Raji (cell line): ENCODE results near the gene PLCL2.

Experiments used
- POLR2A ChIP-seq: IDR thresholded peaks from 2 replicates; pipeline ENCODE4 v1.6.1; 2011; ENCODE audit warnings: low read depth, low read length, control low read depth; ENCODE audit not compliant: insufficient read depth

PLCL2 gene

DNA sequence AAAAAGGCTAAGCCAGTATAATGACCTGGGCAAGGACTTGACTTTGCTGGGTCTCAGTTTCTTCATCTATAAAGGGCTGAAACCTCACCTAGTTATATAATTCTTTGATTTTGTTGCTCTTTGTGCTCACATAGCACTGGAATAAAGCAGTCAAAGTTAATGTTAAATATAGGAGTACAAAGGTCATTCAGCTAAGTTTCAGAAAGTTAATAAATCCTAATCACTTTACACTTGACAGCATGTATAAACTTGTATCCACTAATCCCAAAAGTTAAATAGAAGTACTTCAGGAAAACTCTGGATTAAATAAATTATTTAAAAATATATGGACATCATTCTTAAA is 33.9 kb downstream of the PLCL2 start:
- no peak for TF ChIP-seq POLR2A

DNA sequence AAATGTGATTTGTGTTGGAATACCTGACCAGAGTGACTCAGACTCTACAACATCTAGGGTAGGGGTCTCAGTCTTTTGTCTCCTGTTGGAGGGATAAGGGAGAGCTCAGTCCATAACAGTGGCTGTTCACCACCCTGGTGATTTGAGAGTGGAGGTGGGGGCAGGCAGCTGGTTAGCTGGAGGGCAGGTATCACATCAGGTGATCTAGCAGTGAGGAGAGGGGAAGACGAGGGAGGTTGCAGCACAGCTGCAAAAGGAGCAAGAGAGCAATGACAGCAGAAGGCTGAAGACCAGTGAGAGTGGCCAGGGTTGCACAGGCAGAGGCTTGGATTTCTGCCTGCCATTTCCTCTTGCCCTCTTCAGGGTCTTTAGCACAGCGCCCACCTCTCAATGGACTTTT is 38.4 kb downstream of the PLCL2 start:
- TF ChIP-seq POLR2A: no peak

GRCh38 chr3:16927485-16927884 is 42.7 kb downstream of the PLCL2 start:
- no peak for TF ChIP-seq POLR2A

- TF ChIP-seq POLR2A: no peak
These were observed 43.8 kb downstream of the PLCL2 start for GRCh38 chr3:16928386-16929132.

- TF ChIP-seq POLR2A: no peak
These were observed 44.6 kb downstream of the PLCL2 start for GRCh38 chr3:16929311-16929710.

DNA sequence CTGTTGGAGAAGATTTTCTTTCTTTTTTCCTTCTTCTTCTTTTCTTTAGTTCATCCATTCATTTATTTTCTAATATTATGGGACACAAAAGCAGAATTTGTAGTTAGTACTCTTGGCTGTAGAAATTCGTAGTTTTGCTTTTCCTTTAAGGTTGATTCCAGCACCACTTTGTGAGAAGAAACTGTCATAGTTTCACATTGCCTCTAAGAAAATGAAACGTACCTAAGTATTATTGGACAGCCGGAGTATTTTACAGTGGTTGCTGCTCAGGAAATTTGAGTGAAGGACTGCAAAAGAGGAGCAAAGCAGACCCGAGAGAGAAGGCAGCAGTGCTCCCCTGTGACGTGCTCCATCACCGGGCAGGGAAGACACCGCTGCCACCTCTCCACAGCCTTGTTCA is 48.1 kb downstream of the PLCL2 start:
- no peak for TF ChIP-seq POLR2A

DNA sequence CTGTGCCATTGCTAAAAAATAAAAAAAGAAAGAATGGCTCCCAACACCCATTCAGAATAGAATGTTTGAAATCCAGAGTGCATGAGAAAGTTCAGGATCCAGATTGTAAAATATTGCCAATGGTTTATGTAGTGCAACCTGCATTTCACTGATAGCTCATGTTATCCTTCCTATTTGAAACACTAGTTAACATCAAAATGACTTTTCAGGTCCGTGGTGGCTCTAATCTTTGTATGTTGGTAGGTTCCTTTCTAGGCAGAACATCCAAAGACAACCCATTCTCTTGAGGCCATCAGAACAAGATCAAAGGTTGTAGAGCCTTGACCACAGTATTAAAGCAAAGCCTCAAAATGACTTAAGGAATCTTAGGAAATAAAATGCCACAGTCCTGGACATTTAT is 51.0 kb downstream of the PLCL2 start:
- TF ChIP-seq POLR2A: no peak

GRCh38 chr3:16936233-16936632 is 51.5 kb downstream of the PLCL2 start:
- no peak for TF ChIP-seq POLR2A

- TF ChIP-seq POLR2A: no peak
These were observed 52.0 kb downstream of the PLCL2 start for GRCh38 chr3:16936676-16937230.

GRCh38 chr3:16937326-16937845 is 52.6 kb downstream of the PLCL2 start:
- no peak for TF ChIP-seq POLR2A

DNA sequence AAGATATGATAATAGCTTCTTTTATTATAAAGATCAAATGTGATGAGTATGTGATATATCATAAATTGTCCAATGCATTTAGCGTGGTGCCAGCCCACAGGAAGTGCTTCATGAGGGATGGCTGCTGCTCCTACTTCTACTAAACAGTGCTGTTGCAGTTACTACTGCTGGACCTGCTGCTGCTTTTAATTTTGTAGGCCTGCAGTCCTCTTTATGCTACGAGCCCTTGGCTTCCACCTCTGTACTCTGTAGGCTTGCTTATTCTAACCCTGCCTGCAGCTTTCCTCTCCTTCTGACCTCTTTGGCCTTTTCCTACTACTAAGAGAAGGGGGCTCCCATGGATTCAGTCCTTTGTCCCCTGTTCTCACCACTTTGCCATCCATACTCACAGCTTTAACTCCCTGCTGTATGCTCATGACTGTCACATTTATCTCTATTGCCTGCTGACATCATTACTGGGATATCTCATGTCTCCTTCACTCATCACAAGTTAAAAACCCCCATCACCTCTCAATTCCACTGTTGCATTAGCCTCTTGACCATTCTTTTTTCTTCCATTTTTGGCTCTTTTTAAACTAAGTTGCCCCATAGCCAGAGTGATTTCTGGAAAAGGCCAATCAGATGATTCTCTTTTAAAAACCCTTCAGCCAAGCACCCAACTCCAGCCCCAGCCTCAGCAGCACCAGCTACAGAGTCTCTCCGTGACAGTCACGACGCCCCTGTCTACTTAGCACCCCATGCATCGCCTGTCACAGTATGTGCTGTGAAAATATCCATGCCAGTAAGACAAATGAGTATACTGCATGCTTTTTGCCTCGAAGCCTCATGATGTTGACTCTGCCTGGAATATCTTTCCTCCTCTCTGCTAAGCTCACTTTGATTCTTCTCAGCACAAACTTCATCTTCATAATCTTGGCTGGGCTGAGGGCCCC is 56.3 kb downstream of the PLCL2 start:
- TF ChIP-seq POLR2A: no peak

- no peak for TF ChIP-seq POLR2A
These were observed 58.2 kb downstream of the PLCL2 start for GRCh38 chr3:16942955-16943354.

DNA sequence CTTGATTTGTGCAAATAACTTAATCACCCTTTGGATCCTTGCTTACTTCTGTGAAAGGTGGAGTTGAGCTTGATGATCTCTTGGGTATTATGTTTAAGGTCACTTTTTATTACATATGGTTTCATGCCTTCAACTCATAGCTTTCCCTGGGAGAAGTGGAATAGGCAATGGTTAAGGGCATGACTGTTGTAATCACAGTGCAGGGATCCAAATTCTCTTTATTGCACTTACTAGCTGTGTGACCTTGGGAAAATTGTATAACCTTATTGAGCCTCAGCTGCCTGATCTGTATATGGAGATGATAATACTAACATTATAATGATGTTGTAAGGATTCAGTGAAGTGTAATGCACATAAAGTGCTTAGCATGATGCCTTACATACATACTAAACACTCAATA is 59.1 kb downstream of the PLCL2 start:
- no peak for TF ChIP-seq POLR2A

DNA sequence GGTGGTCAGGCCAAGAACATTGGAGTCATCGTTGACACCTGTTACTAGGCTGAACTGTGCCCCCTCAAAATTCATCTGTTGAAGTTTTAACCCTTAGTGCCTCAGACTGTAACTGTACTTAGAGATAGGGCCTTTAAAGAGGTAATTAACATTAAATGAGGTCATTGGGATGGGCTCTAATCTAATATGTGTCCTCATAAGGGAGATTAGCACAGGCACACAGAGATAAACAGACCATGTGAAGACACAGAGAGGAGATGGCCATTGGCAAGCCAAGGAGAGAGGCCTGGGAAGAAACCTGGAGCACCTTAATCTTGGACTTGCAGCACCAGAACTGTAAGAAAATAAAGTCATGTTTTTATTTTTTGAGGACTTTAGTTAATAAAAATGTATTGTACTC is 59.6 kb downstream of the PLCL2 start:
- TF ChIP-seq POLR2A: no peak

DNA sequence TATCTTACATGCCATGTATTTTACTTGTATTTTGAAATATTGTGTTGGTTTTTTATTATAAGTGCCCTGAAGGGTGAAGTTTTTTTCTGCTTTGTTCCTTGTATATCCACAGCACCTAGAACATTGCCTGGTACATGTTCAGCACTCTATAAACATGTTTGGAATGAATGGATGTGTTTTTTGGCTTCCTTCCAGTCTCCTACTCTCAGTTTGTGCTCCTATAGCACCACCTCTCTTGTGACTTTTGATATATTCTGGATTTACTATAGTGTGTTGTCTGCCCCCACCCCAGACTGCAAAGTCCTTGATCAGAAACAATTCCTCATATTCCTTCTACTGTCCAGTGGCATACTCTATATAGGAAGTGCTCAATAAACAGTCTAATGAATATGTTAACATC is 60.6 kb downstream of the PLCL2 start:
- TF ChIP-seq POLR2A: no peak

- no peak for TF ChIP-seq POLR2A
These were observed 65.5 kb downstream of the PLCL2 start for GRCh38 chr3:16950282-16950681.

DNA sequence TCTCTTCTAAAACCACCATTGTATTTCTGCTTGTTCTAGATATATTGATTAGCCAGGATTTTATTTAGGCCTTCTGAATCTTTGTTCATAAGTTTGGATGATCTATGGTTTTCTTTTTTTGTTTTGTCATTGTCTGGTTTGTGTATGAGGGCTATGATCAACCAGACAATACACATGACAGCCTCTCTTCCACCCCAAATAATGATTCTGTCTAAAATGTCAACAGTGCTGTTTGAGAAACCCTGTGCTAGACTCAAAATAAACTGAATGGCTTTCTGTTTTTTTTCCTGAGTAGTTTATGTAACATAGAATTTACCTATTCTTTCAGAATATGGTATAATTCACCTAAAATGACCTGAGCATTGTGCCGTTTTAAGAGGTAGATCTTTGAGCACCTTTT is 66.1 kb downstream of the PLCL2 start:
- no peak for TF ChIP-seq POLR2A

DNA sequence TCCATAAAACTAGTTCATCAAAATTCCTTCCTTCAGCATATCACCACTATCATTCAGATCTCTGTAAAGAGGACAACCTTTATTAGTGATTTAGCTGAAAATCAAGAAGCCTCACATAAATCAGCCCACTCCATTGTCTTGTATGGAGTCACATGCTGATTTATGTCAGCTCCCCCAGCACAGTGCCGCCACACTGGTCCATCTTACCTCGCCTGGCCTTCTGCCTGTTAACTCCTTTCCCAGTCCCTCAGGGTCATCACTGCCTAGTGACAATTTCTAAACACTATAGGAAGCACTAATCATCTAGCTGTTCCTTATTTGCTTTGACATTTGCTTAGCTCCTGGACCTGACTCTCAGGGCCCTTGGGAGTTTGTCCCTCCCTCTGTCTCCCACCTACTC is 75.4 kb downstream of the PLCL2 start:
- TF ChIP-seq POLR2A: no peak
